ENCODE data around the gene EXD2.
A peak's percentile ranks its signal among the peaks of the same experiment; 100 is the strongest.
"Not testable (repeated sequence)": the region's sequence is repeated elsewhere in the genome, so short reads cannot be mapped to it uniquely, and the experiment has no call there.

The EXD2 gene

DNA sequence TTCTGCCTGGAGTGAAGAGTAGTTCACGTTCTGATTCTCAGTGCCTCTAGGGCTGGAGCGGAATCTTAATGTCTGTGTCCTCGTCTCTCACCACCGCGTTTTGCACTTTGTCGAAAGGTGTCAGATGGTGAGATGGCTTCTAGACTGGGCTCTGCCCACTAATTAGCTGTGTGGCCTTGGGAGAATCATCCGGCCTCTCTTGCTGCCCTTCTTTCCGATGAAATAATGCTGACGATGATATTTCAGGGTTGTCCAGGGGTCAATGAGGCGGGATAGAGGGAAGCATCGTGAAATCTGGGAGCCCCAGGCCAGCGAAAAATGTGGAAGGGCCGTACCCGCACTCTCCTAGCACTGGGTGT lies 67.8 kb downstream of the EXD2 start:
- no peak for DNase-seq

DNA sequence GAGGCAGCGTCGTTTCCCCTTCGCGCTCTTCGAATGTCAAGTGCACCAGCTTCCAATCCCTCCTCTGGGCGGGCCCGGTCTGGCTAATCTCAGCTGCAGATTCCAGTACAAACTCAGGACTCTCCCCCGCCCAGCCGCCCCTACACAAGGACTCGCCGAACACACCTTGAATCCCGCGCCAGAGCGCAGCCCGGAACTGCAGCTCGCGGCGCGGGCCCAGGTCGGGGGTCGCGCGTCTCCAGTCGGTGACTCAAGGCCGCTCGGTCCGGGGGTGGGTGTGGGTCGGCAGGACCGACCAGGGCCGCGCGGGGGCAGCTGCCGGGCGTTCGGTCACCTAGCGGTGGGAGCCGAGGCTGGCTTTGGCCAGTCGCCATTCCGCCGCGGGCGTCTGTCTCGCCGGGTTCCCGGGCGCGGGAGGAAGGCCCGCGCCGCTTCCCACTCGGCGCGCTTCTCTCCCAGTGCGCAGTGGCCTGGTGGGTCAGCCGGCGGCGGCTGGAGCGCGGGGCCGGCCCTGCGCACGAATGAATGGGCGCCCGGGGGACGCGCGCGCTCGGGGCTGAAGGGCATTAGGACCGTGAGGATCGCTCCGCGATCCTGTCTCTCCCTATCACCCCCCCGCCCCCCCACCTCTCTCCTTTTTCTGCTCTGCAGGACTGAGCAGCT lies 68.4 kb downstream of the EXD2 start, which contains the start of gene GALNT16:
TSS of gene GALNT16 (plus strand) at position 632 of the 663 bp plus-strand sequence. CDS start 133 bp downstream, outside the sequence.
- peak; percentile 28 for DNase-seq

DNA sequence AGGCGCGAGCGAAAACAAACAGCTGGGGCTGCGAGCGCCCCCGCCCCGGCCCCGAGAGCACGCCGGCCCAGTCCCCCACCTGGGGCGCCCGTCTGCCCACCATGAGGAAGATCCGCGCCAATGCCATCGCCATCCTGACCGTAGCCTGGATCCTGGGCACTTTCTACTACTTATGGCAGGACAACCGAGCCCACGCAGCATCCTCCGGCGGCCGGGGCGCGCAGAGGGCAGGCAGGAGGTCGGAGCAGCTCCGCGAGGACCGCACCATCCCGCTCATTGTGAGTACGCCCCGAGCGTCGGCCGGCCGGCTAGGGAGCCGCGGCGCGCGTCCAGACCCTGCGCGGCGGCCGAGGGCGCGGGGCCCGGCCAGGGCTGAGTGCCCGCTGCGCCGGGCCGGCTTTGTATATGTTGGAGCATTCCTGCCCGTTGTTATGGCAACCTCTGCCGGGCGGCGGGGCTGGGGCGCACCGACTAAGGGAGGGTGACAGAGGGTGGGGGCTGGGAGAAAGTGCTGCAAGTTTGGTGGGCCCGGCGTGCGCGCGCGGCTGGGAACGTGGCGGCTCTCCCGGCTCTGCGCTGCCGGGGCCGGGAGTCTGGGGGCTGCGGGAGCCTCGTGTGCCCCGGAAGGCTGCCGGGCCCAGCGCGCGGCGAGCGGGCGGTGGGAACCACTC lies 69.0 kb downstream of the EXD2 start:
- peak; percentile 23 for DNase-seq

DNA sequence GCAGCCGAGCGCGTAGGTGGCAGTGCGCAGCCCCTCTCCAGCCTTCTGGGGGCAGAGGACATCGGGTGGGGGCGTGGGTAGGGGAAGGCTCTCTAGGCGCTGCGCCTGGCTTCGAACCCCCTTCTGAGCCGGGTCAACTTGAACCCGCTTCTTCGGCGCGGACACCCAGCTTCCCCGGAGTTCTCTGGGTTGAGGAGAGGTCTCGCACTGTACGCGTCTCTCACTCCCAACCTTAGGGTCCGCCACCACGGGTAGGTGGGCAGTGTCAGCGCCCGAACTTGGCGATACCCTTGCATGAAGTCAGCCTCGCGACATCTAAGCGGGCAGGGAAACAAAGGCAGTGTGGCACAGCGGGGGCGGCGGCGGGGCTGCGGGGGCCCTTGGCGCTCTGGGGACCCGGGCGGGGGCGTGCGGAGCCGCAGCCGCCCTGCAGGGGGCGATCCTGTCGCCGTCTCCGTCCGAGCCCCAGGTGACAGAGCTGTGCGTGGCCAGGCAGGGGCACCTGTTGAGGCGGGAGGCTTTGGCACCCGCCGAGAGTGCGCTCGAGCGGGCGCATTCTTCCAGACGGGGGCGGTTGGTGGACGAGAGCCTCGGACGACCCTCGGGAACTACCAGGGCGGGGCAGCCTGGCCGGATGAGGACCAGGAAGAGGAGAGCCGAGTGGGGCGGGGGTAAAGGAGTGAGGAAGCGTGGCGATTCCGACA lies 69.7 kb downstream of the EXD2 start:
- DNase-seq: no peak

DNA sequence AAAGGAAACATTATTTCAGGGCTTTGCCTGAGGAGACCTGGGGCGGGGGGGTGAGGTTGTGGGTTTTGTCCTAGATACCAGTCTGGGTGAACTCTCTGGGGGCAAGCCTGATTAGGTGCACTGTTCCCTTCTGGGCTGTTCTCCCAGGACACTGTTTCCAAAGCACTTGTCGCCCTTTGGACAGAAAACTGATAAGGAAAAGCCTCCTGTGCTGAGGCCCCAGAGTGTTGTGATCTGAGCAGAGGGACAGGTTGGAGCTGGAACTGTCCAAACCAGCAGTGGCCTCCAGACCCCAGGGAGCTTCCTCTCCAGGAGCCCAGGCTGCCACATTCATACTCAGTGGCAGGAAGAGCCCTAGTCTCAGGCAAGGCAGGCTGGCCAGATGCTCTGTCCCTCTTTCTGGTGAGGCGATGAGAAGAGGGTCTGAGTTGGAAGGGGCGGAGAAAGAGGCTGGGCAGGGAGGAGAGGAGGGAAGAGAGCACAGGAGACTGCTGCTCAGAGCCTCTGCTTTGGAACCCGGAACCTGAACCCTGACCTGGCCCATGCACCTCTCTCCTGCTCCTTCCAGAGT lies 70.5 kb downstream of the EXD2 start:
- DNase-seq: no peak

DNA sequence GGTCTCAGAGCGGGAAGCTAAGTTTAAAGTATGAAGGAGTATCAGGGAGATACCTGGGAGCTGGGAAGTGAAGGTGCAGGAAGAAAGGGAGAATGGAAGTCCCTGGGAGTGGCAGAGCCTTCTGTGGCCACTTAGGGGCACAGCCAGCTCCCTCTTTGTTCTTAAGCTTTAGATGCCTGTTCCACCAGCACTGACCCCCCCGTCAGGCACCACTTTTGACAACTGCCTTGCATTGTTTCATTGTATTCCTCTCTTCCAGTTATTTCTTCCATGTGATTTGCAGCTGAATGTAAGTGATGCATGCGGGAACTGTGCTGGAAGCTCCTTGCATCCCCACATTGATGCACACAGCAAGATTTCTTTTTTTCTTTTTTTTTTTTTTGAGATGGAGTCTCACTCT lies 71.2 kb downstream of the EXD2 start:
- DNase-seq: no peak

DNA sequence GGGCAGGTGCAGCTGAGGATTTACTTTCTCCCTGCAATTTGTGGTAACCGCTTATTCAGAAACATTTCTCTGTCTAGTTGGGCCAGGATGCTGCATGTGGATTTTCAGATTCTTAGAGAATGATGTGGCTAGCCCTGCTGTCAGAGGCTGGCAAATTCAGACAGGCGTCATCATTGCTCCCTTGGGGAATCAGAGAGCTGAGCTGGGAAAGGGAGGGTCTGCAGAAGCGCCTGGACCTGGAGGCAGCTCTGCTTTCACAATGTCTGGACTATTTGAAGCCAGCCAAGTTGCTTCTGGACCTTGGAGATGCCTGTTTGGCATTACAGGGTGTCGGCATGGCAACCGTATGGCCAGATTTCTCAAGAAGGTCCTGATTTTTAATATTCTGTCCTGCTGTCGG lies 72.1 kb downstream of the EXD2 start:
- no peak for DNase-seq

DNA sequence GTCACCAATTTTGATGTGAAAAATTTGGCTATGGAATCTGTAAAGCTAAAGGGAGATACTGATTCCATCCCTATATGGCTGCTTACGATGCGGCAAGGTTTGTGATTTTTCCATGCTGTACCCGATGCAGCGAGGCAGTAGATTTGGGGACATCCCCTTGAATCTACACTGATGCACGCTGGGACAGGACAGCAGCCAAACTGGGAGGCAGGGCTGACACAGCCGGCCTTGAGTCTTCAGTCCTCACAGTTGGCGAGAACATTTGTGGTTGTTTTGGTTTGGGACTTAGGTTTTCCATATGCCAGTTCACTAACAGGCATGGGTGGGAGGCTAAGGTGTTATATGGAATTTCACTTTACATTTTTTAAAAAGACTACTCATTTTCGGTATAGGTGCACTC lies 72.5 kb downstream of the EXD2 start:
- no peak for DNase-seq

DNA sequence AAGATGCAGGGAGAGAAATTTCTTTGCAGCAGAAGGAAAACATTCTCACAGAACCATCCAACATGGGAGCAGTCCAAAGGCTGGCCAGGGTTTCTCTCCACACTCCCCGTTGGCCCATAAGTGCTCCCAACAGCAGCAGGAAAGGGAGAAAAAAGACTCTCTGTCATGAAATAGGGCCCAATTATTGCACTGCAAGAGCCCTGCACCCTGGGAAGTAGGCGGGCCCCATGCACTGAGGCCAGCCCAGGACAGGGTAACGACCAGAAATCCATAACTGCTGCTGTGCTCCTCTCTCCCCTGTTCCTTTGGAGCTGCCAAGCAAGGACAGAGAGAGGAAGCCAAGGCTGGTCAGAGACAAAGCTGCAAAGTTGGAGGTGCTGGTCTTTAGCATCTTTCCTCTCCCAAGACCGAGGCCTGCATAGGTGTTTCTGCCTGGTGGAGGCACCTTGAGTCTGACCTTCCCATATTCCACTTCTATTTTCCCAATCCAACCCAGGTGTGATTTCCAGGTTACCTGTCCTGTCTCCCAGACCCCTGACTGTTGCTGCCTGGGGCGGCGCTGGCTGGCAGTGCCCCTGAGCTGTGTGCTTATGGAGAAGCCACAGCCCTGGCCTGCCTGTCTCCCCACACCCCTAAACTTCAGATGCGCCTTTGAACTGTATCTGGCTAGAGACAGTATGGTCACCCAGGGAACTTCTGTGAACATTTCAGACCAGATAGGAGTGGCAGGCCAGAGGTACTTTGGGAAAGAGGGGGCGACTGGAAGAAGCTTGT lies 75.5 kb downstream of the EXD2 start:
- DNase-seq: no peak

DNA sequence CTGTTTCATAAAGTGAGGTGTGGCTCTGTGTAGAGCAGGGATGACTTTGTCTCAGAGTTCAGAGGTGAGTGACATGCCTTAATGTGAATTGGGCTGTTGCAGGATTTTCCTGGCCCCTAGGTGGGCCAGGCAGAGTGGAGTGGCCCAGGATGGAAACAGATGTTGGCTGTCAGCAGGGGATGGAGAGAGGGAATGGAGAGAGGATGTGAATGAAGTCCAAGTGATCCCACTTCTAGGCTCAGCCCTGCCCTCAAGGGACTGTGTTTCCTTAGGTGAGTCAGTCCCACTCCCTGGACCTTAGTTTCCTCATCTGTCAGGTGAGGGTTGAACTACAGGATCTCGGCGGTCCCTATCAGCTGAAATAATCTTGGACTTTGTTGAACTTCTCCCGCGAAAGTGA lies 76.2 kb downstream of the EXD2 start:
- DNase-seq: no peak

DNA sequence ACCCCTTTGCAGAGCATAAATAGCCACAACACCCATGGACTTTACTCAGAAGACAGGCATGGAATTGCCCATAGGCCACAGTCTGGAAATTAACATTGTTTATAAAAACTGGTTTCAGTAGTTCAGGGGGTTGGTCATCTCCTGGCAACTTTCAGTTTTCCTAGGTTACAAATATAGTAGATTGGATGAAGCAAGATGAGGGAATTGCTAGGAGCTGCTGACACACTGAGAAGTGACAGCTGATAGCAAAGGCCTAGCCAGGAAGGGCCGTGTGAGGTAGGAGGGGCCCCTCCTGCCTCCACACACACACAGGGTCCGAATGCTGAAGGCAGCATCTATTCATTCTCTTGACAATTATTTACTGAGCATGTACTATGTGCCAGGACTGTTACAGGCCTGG lies 76.9 kb downstream of the EXD2 start:
- no peak for DNase-seq

DNA sequence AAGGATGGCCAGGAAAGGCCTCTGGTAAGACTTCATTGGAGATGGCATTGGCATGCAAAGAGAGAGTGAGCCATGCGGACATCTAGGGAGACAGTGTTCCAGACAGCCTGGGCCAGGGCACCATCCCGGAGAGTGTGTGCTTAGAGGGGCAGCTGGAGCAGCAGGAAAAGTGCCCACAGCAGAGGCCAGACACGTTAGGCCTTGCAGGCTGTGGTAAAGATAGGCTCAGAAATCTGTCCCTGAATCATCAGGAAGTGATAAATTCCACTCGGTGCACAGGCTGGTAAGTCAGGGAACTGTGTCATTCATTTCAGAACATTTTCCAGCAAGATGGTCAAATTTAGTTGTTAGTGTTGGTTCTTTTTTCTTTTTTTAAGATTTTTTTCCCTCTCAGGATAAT lies 77.5 kb downstream of the EXD2 start:
- no peak for DNase-seq

DNA sequence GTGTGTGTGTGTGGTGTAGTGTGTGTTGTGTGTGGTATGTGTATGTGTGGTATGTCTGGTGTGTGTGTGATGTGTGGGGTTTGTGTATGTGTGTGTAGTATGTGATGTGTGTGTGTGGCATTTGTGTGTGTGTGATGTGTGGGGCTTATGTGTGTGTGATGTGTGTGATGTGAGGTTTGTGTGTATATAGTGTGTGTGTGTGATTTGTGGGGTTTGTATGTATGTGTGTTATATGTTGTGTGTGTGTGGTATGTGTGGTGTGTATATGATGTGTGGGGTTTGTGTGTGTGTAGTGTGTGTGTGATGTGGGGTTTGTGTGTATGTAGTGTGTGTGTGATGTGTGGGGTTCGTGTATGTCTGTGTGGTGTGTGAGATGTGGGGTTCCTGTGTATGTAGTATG lies 78.1 kb downstream of the EXD2 start:
- DNase-seq: no peak

DNA sequence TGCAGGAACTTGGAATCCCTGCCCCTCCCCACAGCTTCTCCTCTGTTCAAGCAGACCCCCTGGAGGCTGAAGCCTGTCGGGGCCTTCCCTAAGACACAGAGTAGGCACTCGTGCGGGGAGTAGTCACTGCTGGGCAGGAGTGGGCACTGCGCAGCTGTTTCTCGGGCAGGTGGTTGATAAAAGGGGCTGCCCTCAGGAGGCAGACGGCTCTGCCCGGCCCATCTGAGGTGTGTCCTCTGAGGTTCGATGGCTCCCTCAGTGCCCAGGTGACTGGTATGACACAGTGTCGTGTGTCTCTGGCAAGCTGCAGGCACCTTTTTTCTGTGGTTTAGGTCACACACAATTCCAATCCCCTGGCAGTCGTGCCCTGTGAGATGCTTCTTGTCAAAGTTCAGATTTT lies 78.8 kb downstream of the EXD2 start:
- DNase-seq: no peak

DNA sequence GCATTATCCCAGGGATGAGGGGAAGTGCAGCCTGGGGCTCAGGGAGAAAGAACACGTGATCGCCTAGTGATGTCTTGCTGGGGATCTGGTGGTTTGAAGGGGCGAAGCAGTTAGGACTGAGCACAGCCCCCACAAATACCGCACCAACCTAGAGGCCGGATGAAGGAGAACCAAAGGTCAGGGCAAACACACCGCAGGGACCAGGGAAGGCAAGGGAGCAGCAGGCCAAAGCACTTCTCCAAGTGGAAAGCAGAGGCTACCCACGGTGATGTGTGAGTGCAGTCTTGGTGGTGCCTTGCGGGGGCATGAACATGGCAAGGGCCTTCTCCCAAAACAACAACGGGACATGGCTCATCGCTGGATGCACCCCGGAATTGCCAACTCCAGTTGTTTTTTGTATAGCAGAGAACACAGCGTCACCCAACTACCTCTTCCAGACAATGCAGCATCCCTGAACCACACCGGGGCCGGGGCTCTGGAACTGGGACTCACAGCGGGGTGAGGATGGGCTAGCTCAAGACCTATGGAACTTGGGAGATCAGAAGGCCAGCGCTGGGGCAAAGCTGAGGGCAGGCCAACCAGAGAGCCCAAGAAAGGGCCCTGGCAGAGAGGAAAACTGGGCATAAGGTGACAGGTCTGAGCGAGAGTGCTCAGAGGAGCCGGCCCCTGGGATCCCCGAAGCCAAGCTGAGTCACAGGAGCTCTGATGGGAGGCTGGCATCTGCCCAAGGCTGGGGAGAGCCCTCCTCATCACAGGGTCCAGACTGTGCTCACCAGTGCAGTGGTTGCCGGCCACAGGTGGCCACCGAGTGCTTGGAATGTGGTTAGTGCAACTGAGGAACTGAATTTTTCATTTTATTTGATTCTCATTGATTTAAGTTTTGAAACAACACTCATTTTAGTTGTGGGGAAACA lies 79.8 kb downstream of the EXD2 start:
- DNase-seq: no peak

DNA sequence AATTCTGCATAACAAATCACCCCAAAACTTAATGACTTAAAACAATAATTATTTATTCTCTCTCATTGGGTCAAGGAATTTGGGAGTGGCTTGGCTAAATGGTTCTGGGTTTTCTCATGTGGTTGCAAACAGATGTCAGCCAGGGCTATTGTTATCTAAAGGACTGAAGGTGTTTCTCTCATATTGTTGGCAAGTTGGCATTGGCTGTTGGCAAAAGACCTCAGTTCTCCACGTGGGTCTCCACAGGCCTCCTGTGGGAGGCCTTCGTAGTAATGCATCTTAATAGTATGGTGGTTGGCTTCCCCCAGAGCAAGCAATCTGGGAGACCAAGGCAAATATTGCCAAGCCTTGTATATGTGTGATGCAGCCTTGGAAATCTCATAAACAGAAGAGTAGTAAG lies 83.0 kb downstream of the EXD2 start:
- no peak for DNase-seq

DNA sequence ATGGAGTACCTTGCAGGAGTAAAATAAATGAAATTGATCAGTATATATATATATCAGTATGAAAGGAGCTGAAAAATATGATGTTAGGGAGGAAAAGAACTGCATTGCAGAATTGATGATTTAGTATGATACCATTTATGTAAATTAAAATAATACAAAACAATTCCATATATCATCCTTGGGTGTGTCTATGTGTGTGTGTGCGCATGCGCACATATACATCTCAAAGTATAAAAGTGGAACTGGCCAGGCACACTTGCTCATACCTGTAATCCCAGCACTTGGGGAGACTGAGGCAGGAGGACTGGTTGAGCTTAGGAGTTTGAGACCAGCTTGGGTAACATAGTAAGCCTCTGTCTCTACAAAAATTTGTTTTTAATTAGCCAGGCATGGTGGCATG lies 84.0 kb downstream of the EXD2 start:
- no peak for DNase-seq

DNA sequence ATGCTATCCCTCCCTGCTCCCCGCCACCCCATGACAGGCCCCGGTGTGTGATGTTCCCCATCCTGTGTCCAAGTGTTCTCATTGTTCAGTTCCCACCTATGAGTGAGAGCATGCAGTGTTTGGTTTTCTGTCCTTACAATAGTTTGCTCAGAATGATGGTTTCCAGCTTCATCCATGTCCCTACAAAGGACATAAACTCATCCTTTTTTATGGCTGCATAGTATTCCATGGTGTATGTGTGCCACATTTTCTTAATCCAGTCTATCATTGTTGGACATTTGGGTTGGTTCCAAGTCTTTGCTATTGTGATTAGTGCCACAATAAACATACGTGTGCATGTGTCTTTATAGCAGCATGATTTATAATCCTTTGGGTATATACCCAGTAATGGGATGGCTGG lies 86.1 kb downstream of the EXD2 start:
- DNase-seq: not testable (repeated sequence)

DNA sequence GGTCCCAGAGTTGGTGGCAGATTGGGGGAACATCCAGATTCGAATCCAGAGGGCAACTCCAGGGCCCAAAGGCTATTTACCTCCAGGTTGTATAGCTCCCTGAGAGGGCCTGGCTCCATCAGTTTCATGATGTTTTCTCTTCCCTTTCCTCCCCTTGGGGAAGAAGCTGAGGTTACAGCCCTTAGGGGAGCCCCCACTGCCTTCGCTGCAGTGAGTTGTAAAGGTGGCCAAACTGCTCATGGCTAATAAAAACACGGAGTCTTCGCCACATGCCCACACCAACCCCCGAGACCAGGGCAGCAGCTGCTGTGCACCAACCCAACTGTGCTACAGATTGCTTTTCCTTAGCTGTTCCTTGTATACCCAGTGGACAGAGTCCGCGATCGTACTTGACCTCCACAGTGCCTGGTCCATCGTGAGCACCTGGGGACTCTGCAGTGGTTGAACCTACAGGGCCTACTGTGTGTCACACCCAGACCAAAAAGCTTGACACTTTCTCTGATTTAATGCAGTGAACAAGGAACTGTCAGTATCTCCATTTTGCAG lies 89.5 kb downstream of the EXD2 start:
- no peak for DNase-seq

DNA sequence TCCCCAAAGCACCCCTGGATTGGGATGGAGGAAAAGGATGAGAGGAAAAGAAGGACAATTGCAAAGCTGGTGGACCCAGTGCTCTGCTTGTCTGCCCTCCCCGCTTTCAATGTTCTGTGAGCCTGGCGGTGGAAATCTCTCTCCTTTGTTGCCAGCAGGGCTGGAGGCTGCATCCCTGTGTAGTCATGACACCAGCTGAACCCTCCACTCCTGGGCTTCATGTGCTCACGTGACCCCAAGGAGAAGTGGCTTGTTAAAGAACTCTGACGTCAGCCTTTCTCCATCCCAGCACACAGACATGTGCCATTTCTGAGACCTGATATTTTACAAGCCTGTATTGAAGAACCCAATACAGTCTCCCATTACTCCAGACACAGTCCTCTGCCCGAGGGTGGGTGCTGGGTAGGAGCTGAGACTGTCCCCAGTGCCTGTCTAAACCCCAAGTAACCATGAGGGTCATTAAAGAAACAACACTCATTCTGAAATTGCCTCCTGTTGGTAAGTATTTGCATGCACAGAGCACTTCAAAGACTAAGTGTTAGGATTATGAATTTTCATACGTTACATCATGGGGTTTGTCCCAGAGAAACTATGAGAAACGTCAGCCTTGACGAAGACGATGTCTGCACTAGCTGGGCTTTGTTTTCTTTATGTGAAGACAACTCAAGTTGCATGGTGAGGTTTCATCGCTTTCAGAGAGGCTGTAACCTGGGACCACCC lies 90.3 kb downstream of the EXD2 start:
- DNase-seq: no peak

DNA sequence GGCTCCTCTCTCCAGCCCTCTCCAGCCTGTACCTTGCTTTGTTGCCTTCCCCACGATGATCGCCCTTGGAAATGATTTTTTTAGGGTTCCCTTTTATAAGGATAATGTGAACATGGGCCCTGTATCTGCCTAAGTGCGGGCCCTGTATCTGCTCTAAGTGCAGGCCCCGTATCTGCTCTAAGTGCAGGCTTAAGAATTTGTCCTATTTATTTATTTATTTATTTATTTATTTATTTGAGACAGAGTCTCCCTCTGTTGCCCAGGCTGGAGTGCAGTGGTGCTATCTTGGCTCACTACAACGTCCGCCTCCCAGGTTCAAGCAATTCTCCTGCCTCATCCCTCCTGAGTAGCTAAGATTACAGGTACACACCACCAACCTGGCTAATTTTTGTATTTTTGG lies 91.2 kb downstream of the EXD2 start:
- DNase-seq: no peak

Measured in kidney glomerular epithelial cell (primary cell).